ENCODE results near the gene CCBE1.

The CCBE1 gene

GRCh38 chr18:59699750-59700534, 2.7 kb upstream of the CCBE1 start:
- no peak overlapping the region for H3K27ac ChIP-seq (ENCODE audit: low read depth, low read length)
- H3K79me2 ChIP-seq (ENCODE audit: control insufficient read depth, insufficient read depth, low read length, unreplicated experiment) = peaks cover 34% of the 10 kb centered on the region
- H3K4me1 ChIP-seq (ENCODE audit: control insufficient read depth, insufficient read depth, low read length, unreplicated experiment) = peaks cover 54% of the 10 kb centered on the region
- peak overlapping the region; percentile 71 for H2AFZ ChIP-seq (ENCODE audit: low read length, unreplicated experiment)
- H3K4me3 ChIP-seq (ENCODE audit: low read depth, low read length) = no peak overlapping the region
- no peaks in the 10 kb centered on the region for H3K27me3 ChIP-seq (ENCODE audit: insufficient read depth, low read length)
- peaks cover 5% of the 10 kb centered on the region; the same call in 1 of the 2 replicates for H3K36me3 ChIP-seq (ENCODE audit: insufficient read depth, low read length)

DNA sequence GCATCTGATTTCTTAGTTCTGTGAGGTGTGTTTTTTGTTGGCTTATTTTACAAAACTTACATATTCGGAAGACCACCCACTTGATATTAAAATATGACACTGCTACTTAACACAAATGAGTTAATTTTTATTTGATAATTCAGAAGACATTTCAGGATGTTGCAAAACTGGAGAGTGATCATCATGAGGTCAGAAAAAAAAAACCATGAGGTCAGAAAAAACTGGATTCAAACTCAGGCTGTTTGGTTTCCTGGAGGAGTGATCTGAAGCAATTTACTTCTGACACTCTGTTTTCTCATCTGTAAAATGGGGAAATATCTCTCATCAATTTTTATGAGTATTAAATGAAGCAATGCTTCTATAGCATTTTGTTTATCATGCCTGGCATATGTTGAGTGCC, 1.8 kb upstream of the CCBE1 start:
- H3K4me1 ChIP-seq (ENCODE audit: control insufficient read depth, insufficient read depth, low read length, unreplicated experiment) = peaks cover 50% of the 10 kb centered on the region
- H3K27ac ChIP-seq (ENCODE audit: low read depth, low read length) = 0 out of 2 replicates have a peak overlapping the region, but pooled peaks have one; percentile 28
- H3K36me3 ChIP-seq (ENCODE audit: insufficient read depth, low read length) = peaks cover 14% of the 10 kb centered on the region
- no peak overlapping the region for H3K4me3 ChIP-seq (ENCODE audit: low read depth, low read length)
- no peaks in the 10 kb centered on the region for H3K27me3 ChIP-seq (ENCODE audit: insufficient read depth, low read length)
- H2AFZ ChIP-seq (ENCODE audit: low read length, unreplicated experiment) = no peak overlapping the region
- H3K79me2 ChIP-seq (ENCODE audit: control insufficient read depth, insufficient read depth, low read length, unreplicated experiment) = peaks cover 43% of the 10 kb centered on the region

GRCh38 chr18:59696311-59697235, 650 bp downstream of the CCBE1 start:
- H3K4me1 ChIP-seq (ENCODE audit: control insufficient read depth, insufficient read depth, low read length, unreplicated experiment) = peaks cover 66% of the 10 kb centered on the region
- peak overlapping the region; percentile 97 for H3K4me3 ChIP-seq (ENCODE audit: low read depth, low read length)
- H3K27me3 ChIP-seq (ENCODE audit: insufficient read depth, low read length) = no peaks in the 10 kb centered on the region
- H3K79me2 ChIP-seq (ENCODE audit: control insufficient read depth, insufficient read depth, low read length, unreplicated experiment) = peaks cover 68% of the 10 kb centered on the region
- H3K36me3 ChIP-seq (ENCODE audit: insufficient read depth, low read length) = peaks cover 26% of the 10 kb centered on the region
- H2AFZ ChIP-seq (ENCODE audit: low read length, unreplicated experiment) = peak overlapping the region; percentile 61
- H3K27ac ChIP-seq (ENCODE audit: low read depth, low read length) = peak overlapping the region; percentile 82

GRCh38 chr18:59695551-59695950, 1.7 kb downstream of the CCBE1 start:
- Histone ChIP-seq H3K36me3 (ENCODE audit: insufficient read depth, low read length) (peaks cover 26% of the 10 kb centered on the region), H3K4me1 (ENCODE audit: control insufficient read depth, insufficient read depth, low read length, unreplicated experiment) (peaks cover 57% of the 10 kb centered on the region), H3K79me2 (ENCODE audit: control insufficient read depth, insufficient read depth, low read length, unreplicated experiment) (peaks cover 78% of the 10 kb centered on the region), H3K4me3 (ENCODE audit: low read depth, low read length) (peak overlapping the region; percentile 97), H3K27ac (ENCODE audit: low read depth, low read length) (peak overlapping the region; percentile 82; the same call in 1 of the 2 replicates), H2AFZ (ENCODE audit: low read length, unreplicated experiment) (no peak overlapping the region), H3K27me3 (ENCODE audit: insufficient read depth, low read length) (no peaks in the 10 kb centered on the region)

GRCh38 chr18:59694824-59695223, 2.4 kb downstream of the CCBE1 start:
- Histone ChIP-seq H3K4me1 (ENCODE audit: control insufficient read depth, insufficient read depth, low read length, unreplicated experiment) (peaks cover 49% of the 10 kb centered on the region), H3K36me3 (ENCODE audit: insufficient read depth, low read length) (peaks cover 33% of the 10 kb centered on the region), H3K27me3 (ENCODE audit: insufficient read depth, low read length) (no peaks in the 10 kb centered on the region), H2AFZ (ENCODE audit: low read length, unreplicated experiment) (no peak overlapping the region), H3K27ac (ENCODE audit: low read depth, low read length) (no peak overlapping the region), H3K4me3 (ENCODE audit: low read depth, low read length) (peak overlapping the region; percentile 97), H3K79me2 (ENCODE audit: control insufficient read depth, insufficient read depth, low read length, unreplicated experiment) (peaks cover 85% of the 10 kb centered on the region)

DNA sequence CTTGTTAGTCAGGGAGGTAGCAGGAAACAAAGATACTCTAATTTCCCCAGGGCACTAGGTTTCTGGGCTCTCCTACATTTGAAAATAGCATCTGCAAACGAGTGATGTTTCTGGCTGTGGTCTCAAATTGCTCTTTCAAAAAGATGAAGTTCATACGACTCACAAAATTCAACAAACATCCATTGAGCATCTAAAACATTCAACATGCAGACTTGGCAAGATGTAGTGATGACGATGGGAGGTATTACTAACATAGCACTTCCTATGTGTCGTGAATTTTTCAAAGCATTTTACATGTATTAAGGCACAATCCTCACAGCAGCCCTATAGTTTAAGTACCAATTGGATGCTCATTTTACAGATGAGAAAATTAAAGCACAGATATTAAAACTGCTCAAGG, 5.2 kb downstream of the CCBE1 start:
- no peak overlapping the region for H3K27ac ChIP-seq (ENCODE audit: low read depth, low read length)
- peaks cover 32% of the 10 kb centered on the region for H3K4me1 ChIP-seq (ENCODE audit: control insufficient read depth, insufficient read depth, low read length, unreplicated experiment)
- H3K27me3 ChIP-seq (ENCODE audit: insufficient read depth, low read length) = no peaks in the 10 kb centered on the region
- peaks cover 37% of the 10 kb centered on the region for H3K36me3 ChIP-seq (ENCODE audit: insufficient read depth, low read length)
- H3K4me3 ChIP-seq (ENCODE audit: low read depth, low read length) = no peak overlapping the region
- H2AFZ ChIP-seq (ENCODE audit: low read length, unreplicated experiment) = no peak overlapping the region
- peaks cover 99% of the 10 kb centered on the region for H3K79me2 ChIP-seq (ENCODE audit: control insufficient read depth, insufficient read depth, low read length, unreplicated experiment)

DNA sequence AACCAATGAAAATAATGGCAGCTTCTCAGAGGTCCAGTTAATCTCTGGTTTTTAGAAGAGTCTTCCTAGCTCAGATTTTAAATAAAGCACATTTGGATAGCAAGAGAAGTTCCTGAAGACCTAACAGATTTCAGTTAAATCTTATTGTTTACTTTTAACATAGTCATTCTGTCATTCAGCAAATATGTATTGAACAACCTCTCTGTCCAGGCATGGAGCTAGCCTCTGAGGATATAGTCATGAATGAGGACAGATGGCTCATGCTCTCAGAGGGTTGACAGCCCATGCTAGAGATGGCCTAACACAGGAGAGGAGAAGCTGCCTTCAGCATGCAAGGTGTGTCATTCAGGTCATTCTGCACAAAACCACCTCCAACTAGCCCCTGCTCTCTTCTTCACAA, 6.2 kb downstream of the CCBE1 start:
- peaks cover 37% of the 10 kb centered on the region for H3K36me3 ChIP-seq (ENCODE audit: insufficient read depth, low read length)
- H3K4me1 ChIP-seq (ENCODE audit: control insufficient read depth, insufficient read depth, low read length, unreplicated experiment) = peaks cover 32% of the 10 kb centered on the region
- H2AFZ ChIP-seq (ENCODE audit: low read length, unreplicated experiment) = no peak overlapping the region
- peaks cover 99% of the 10 kb centered on the region for H3K79me2 ChIP-seq (ENCODE audit: control insufficient read depth, insufficient read depth, low read length, unreplicated experiment)
- no peak overlapping the region for H3K27ac ChIP-seq (ENCODE audit: low read depth, low read length)
- H3K4me3 ChIP-seq (ENCODE audit: low read depth, low read length) = no peak overlapping the region
- no peaks in the 10 kb centered on the region for H3K27me3 ChIP-seq (ENCODE audit: insufficient read depth, low read length)

GRCh38 chr18:59690186-59690982, 6.8 kb downstream of the CCBE1 start:
- no peaks in the 10 kb centered on the region for H3K27me3 ChIP-seq (ENCODE audit: insufficient read depth, low read length)
- H3K79me2 ChIP-seq (ENCODE audit: control insufficient read depth, insufficient read depth, low read length, unreplicated experiment) = peaks cover 99% of the 10 kb centered on the region
- H3K4me1 ChIP-seq (ENCODE audit: control insufficient read depth, insufficient read depth, low read length, unreplicated experiment) = peaks cover 30% of the 10 kb centered on the region
- no peak overlapping the region for H3K4me3 ChIP-seq (ENCODE audit: low read depth, low read length)
- H2AFZ ChIP-seq (ENCODE audit: low read length, unreplicated experiment) = no peak overlapping the region
- H3K36me3 ChIP-seq (ENCODE audit: insufficient read depth, low read length) = peaks cover 35% of the 10 kb centered on the region
- H3K27ac ChIP-seq (ENCODE audit: low read depth, low read length) = no peak overlapping the region

DNA sequence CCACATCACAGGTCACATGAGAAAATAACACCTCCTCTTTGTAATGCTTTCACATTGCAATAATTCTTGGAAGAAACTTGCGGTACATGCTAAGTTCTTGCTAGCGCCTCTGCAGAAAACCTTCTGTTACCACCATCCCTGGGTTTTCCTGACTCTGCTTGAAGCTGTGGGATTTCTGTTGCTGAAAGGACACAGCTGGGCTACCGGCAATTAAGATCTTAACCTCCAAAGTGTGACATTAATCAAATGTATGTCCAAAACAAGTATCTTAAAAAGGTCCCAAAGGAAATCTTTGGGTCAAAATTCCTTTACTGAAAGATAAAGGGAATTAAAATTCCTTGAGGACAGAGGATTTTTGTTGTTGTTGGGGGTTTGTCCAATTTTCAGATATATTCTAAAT, 7.5 kb downstream of the CCBE1 start:
- peaks cover 99% of the 10 kb centered on the region for H3K79me2 ChIP-seq (ENCODE audit: control insufficient read depth, insufficient read depth, low read length, unreplicated experiment)
- no peak overlapping the region for H3K4me3 ChIP-seq (ENCODE audit: low read depth, low read length)
- no peak overlapping the region for H3K27ac ChIP-seq (ENCODE audit: low read depth, low read length)
- no peaks in the 10 kb centered on the region for H3K27me3 ChIP-seq (ENCODE audit: insufficient read depth, low read length)
- H2AFZ ChIP-seq (ENCODE audit: low read length, unreplicated experiment) = no peak overlapping the region
- peaks cover 26% of the 10 kb centered on the region for H3K4me1 ChIP-seq (ENCODE audit: control insufficient read depth, insufficient read depth, low read length, unreplicated experiment)
- H3K36me3 ChIP-seq (ENCODE audit: insufficient read depth, low read length) = peaks cover 33% of the 10 kb centered on the region

- H3K27me3 ChIP-seq (ENCODE audit: insufficient read depth, low read length) = no peaks in the 10 kb centered on the region
Measured at GRCh38 chr18:59686260-59686659, 11.0 kb downstream of the CCBE1 start.

More at GRCh38 chr18:59686260-59686659, 11.0 kb downstream of the CCBE1 start:
- H2AFZ ChIP-seq (ENCODE audit: low read length, unreplicated experiment) = no peak overlapping the region
- no peak overlapping the region for H3K4me3 ChIP-seq (ENCODE audit: low read depth, low read length)
- peaks cover 17% of the 10 kb centered on the region; the same call in 1 of the 2 replicates for H3K36me3 ChIP-seq (ENCODE audit: insufficient read depth, low read length)
- H3K79me2 ChIP-seq (ENCODE audit: control insufficient read depth, insufficient read depth, low read length, unreplicated experiment) = peaks cover 97% of the 10 kb centered on the region
- peaks cover 5% of the 10 kb centered on the region for H3K4me1 ChIP-seq (ENCODE audit: control insufficient read depth, insufficient read depth, low read length, unreplicated experiment)
- no peak overlapping the region for H3K27ac ChIP-seq (ENCODE audit: low read depth, low read length)
